K562 (cell line): ENCODE measurements around the gene ALPK1. TPM values are rescaled to one million over a fixed set of nuclear protein-coding genes. Genes with fewer than 3 reads are reported as not detected.

ENCODE experiments used
- BCLAF1 ChIP-seq, 2 experiments: fragments of 450-650 bp in 1 of 2; IDR thresholded peaks; 2 replicates each; pipeline ENCODE4 v1.6.1; 2011 to 2017; ENCODE audit warnings: low read depth in 2 of 2, antibody characterized with exemption in 1 of 2, borderline replicate concordance in 1 of 2, low read length in 1 of 2, mild to moderate bottlenecking in 1 of 2, mixed read lengths in 1 of 2; ENCODE audit not compliant: control insufficient read depth in 1 of 2
- CXXC5 ChIP-seq: fragments of 250-450 bp; sonication (Bioruptor Pico); IDR thresholded peaks from 2 replicates; pipeline ENCODE4 v1.8.0; 2022; ENCODE audit warnings: inconsistent platforms, mild to moderate bottlenecking, moderate library complexity
- HDGF ChIP-seq: fragments of 450-650 bp; IDR thresholded peaks from 2 replicates; pipeline ENCODE4 v1.6.1; 2016
- PBX2 ChIP-seq, 2 experiments: IDR thresholded peaks in 1 of 2; conservative IDR thresholded peaks in 1 of 2; 2 replicates each; pipeline ENCODE4 v1.6.1; 2016; ENCODE audit warnings: low read depth in 2 of 2, mild to moderate bottlenecking in 1 of 2, missing compliant biosample characterization in 1 of 2, missing genetic modification characterization in 1 of 2, moderate library complexity in 1 of 2
- REST ChIP-seq, 2 experiments: fragments of 450-650 bp; formaldehyde crosslinking in 1 of 2; IDR thresholded peaks; 2 replicates each; pipeline versions ENCODE4 v1.4.0 to v1.6.1; 2014 to 2020; ENCODE audit warnings: mild to moderate bottlenecking in 2 of 2, borderline replicate concordance in 1 of 2, low read depth in 1 of 2
- USF2 ChIP-seq: sonication (generic); formaldehyde crosslinking; IDR thresholded peaks from 2 replicates; pipeline ENCODE4 v1.5.0; 2020; ENCODE audit warnings: missing genetic modification reagents
- ZNF444 ChIP-seq: fragments of 250-450 bp; sonication (Bioruptor Pico); IDR thresholded peaks from 2 replicates; pipeline ENCODE4 v1.4.0; 2020; ENCODE audit warnings: mild to moderate bottlenecking, moderate library complexity
- ZNF764 ChIP-seq: fragments of 250-450 bp; sonication (Bioruptor Pico); IDR thresholded peaks from 2 replicates; pipeline ENCODE4 v1.4.0; 2020; ENCODE audit warnings: low read depth, mild to moderate bottlenecking, moderate library complexity
- polyA plus RNA-seq, 8 experiments: library from polyadenylated mRNA; depleted of rRNA in 4 of 8; stranded (reverse) in 5 of 8; unstranded in 3 of 8; fragments of >200 nt; fragmentation: Nextera tagmentation in 2 of 8; fragmentation: Illumina TruSeq in 1 of 8; extraction: Ambion mirVana in 2 of 8; extraction: Trizol in 1 of 8; gene quantifications; 2 replicates each; pipeline versions ENCODE4 v1.2.1 to v1.2.3, GENCODE V29; 2011 to 2014; ENCODE audit warnings: inconsistent platforms in 1 of 8, missing spikeins in 1 of 8
- total RNA-seq, 7 experiments: library from RNA; depleted of rRNA in 6 of 7; stranded (reverse); fragments of >200 nt in 6 of 7; fragmentation: Illumina TruSeq in 2 of 7; extraction: Trizol in 2 of 7; gene quantifications; 2 replicates each; pipeline versions ENCODE4 v1.2.1 to v1.2.3, GENCODE V29; 2011 to 2021; ENCODE audit warnings: low replicate concordance in 1 of 7

ALPK1 gene
- total and polyA plus RNA-seq, 9 of the 15 experiments (the other 6 are each of a cell fraction or from before 2014, with no cell fraction given), result 2.3 to 6.9 (median 4.6) TPM

- no peak for TF ChIP-seq REST (IDR thresholded peaks at IDR 0.05; ENCODE audit: borderline replicate concordance)
- no peak for TF ChIP-seq REST (CRISPR knock-in tag; IDR thresholded peaks at IDR 0.05; ENCODE audit: low read depth)
- TF ChIP-seq ZNF444, result no peak
- peak; percentile 21; the same call in 1 of the 2 replicates for TF ChIP-seq CXXC5 (CRISPR knock-in tag)
- TF ChIP-seq ZNF764 (CRISPR knock-in tag), result no peak
- TF ChIP-seq USF2 (CRISPR knock-in tag), result no peak
- TF ChIP-seq PBX2 (CRISPR knock-in tag; IDR thresholded peaks at IDR 0.05; ENCODE audit: low read depth), result no peak
- TF ChIP-seq PBX2 (tag; conservative IDR thresholded peaks at IDR 0.05; ENCODE audit: low read depth), result no peak
- TF ChIP-seq BCLAF1 (IDR thresholded peaks at IDR 0.05; ENCODE audit: borderline replicate concordance in 1 of 2, control insufficient read depth in 1 of 2, low read depth in 2 of 2, low read length in 1 of 2), result no peak
- TF ChIP-seq HDGF, result no peak
Measured at GRCh38 chr4:112296949-112297880, at the start of gene ALPK1 (continued).
